HS-27A (cell line): ENCODE results near the gene GTF2F1.
"Not testable (repeated sequence)": the region's sequence is repeated elsewhere in the genome, so short reads cannot be mapped to it uniquely, and the experiment has no call there.

Experiments
- DNase-seq: peaks from one replicate; pipeline ENCODE4 v3.0.0-alpha.2; 2012; ENCODE audit warnings: low read depth, missing footprints

GTF2F1 gene, protein sequence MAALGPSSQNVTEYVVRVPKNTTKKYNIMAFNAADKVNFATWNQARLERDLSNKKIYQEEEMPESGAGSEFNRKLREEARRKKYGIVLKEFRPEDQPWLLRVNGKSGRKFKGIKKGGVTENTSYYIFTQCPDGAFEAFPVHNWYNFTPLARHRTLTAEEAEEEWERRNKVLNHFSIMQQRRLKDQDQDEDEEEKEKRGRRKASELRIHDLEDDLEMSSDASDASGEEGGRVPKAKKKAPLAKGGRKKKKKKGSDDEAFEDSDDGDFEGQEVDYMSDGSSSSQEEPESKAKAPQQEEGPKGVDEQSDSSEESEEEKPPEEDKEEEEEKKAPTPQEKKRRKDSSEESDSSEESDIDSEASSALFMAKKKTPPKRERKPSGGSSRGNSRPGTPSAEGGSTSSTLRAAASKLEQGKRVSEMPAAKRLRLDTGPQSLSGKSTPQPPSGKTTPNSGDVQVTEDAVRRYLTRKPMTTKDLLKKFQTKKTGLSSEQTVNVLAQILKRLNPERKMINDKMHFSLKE

DNA sequence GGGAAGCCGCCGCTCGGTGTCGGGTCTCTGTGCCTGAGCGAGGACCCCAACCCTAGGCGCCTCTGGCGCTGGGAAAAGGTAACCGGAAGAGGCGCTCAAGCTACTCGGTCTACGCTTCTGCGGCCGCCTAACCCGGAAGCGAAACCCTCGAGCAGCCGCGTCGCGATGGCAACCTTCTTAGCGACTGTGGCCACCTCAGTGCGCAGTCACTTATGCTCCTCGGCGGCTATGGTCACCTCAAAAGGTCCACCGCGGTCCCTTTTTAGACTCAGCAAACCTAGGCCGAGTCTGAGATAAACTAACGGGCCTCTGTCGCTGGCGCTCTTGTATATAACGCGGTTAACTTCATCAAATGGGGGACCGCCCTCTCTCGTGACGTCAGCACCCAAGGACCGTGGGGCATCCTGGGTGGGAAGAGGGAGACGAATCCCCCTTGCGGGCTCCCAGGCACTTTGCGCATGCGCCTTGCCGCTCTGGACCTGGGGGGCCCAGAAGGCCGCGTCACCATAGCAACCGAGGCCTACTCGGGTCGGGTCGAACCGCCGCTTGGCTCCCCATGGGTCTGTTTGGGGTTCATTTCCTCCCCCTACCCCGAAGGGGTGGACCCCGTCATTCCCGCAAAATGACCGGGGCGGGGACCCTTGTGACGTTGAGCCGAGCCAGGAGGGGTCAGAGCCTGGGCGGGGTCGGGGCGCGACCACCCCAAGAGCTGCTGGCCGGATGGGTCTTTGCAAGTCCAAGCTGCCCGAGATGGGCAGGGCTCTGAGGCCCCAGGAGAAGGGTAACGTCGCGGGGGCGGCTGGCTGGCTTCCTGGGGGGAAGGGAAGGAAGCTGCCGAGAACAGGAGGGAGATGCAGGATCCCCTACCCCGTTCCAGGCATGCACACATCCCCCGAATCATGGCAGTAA lies at the start of gene GTF2F1:
TSS of gene GTF2F1 (minus strand) at position 91 of the 909 bp plus-strand sequence. CDS start 169 bp downstream, outside the sequence.
- peak; percentile 78 for DNase-seq

DNA sequence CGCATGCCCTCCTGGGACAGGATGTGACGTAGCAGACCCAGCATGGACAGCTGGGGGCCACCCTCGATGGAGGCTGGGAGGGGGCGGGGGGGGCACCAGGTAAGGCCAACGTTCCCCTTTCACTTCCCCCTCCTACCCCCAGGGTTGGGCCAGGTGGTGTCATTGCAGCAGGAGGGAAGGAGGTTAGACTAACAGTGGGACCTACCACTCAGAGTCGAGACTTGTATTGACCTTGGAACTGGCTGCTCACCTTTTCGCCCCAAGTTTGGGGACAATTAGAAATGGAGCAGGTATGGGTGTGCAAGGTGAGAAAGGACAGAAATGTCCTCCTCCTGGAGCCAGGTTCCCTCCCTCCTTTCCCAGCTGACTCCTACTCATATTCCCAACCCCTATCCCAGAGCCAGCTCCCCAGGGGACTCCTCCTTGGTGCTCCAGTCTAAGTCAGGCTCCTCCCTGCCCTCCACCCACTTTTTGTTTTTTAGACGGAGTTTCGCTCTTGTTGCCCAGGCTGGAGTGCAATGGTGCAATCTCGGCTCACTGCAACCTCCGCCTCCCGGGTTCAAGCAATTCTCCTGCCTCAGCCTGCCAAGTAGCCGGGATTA lies 49.2 kb upstream of the GTF2F1 start:
- no peak for DNase-seq

DNA sequence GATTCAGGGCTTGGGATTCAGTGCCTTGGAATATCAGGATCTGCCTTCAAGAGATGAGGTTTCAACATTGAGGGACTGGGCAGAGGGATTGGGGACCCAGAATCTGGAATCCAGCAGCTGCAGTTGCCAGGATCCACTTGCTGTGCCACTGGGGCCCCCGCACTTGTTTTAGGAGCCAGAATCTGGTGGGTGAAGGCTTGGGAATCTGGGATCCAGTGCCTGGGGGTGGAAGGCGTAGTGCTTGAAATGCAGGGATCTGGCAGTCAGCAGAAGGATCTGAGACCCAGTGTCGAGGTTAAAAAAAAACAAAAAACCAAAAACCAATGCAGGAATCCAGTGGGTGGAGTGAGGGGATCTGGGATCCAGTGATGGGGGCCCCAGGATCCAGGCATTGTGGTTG lies 47.9 kb upstream of the GTF2F1 start:
- no peak for DNase-seq

DNA sequence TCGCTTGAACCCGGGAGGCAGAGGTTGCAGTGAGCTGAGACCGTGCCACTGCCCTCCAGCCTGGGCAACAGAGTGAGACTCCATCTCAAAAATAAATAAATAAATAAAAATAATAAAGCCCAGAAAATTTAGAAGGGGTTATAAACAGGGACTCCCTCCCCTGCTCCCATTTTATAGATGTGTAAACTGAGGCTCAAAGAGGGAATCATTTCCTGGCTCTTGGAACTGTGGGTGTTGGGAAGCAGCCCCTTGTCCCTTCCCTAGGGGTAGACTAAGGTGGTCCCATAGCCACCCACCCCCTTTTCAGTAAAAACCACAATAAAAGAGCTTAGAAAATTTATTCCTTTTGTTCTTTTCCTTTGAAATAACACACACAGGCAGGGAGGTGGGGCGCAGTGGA lies 46.8 kb upstream of the GTF2F1 start:
- no peak for DNase-seq

DNA sequence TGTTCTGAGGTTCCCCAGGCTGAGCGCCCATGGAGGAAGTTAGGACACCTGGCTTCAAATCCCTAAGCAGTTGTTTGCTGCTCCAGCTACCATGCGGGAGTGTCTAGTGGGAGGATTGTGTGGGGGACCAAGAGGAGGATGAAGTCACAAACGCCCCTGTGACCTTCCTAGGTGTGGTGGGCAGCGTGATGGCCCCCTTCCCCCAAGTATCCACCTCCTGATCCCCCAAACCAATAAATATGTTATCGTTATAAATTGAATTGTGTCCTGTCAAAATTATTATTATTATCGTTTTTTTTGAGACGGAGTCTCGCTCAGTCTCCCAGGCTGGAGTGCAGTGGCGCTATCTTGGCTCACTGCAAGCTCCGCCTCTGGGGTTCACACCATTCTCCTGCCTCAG lies 40.7 kb upstream of the GTF2F1 start, which contains the start of gene SLC25A41:
TSS of gene SLC25A41 (minus strand) at position 101 of the 400 bp plus-strand sequence. CDS start at position 31, 70 bp downstream.
- no peak for DNase-seq

DNA sequence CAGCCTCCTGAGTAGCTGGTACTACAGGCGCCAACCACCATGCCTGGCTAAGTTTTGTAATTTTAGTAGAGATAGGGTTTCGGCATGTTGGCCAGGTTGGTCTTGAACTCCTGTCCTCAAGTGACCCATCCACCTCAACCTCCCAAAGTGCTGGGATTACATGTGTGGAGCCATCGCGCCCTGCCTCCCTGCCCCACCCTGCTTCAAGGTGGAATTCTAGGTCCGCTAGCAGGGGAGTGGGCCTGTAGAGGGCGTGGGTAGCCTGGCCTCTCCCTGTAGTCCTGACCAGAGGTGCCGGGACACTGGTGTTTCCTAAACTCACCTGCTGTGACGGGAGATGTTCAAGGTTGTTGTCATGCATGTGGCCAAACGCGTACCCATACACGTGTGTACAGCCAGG lies 40.2 kb upstream of the GTF2F1 start:
- DNase-seq, result no peak

DNA sequence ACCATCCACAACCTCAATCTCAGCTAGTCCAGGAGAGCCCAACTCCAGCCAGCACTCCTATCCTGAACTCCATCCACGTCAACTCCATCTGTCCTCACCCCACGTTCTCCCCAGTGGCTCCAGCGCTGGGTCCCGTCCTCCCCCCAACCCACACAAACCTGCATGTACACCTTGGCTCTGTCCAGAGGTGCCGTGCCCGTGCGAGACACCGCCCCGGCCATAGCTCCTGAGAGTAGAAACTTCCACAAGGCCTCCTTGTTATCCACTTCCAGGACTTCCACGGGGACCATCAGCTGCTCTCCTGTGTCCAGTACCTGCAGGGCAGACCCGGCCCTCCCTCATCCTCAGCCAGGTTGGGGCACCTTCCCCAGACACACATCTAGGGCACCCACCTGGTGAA lies 38.9 kb upstream of the GTF2F1 start:
- no peak for DNase-seq

DNA sequence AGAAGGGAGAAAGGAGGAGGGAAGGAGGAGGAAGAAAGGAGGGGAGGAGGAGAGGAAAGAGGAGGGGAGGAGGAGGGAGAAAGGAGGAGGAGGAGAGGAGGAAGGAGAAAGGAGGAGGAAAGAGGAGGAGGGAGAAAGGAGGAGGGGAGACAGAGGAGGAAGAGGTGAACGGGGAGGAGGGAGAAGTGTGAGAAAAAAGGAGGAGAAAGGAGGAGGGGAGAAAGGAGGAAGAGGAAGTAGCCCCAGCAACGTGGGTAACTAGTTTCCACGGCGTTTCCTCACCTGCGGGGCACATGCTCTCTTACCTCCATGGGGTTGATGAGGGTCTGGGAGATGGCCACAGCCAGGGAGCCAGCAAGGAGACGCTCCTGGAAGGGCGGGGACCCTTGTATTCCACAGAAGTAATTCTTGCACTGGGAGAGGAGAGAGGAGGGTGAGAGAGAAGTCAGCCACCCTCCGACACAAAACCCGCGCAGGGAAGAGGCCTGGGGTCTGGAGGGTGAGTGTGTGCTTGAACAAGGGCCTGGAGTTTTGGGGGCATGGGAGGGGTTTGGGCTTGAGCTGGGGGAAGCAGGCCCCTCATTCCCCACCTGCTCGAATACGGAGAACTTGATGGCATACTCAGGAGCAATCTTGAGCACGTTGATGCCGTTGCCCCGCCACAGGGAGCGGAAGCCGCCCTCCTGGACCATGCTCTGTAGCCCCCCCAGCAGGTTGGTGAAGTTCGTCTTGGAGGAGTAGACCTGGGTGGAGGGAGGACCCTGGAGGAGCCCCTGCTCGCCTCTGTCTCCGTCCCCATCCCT lies 36.7 kb upstream of the GTF2F1 start:
- no peak for DNase-seq

DNA sequence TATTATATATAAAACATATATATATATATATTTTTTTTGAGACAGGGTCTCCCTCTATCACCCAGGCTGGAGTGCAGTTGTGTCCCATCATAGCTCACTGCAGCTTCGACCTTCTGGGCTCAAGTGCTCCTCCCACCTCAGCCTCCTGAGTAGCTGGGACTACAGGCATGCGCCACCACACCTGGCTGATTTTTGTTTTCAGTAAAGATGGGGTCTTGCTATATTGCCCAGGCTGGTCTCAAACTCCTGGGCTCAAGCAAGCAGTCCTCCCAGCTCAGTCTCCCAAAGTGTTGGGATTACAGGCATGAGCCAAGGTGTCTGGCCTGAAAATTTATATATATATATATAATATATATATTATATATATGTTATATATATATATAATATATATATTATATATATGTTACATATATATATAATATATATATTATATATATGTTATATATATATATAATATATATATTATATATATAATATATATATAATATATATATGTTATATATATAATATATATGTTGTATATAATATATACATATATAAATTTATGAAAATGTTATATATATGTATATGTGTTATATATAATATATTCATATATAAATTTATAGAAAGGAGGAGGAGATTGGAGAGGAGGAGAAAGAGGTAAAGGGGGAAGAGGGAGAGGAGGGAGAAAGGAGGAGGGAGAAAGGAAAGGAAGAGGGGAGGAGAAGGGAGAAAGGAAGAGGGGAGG lies 35.9 kb upstream of the GTF2F1 start:
- not testable (repeated sequence) for DNase-seq

DNA sequence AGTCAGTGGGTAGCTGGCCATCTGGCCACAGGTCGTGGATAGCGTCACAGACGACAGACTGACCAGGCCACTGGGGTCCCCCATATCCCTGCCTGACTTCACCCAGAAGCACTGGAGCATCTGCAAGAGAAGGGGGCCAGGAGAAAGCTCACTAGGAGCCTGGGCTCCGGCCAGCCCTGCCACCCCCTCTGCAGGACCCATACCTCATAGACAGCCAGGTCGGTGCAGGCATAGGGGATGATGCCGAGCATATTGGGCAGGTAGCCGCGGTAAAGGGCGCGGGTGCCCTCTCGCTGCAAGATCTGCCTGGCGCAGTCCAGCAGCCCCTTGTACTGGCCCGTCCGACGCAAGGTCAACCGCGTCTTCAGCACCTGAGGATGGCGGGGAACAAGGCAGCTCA lies 34.2 kb upstream of the GTF2F1 start:
- DNase-seq, result no peak

DNA sequence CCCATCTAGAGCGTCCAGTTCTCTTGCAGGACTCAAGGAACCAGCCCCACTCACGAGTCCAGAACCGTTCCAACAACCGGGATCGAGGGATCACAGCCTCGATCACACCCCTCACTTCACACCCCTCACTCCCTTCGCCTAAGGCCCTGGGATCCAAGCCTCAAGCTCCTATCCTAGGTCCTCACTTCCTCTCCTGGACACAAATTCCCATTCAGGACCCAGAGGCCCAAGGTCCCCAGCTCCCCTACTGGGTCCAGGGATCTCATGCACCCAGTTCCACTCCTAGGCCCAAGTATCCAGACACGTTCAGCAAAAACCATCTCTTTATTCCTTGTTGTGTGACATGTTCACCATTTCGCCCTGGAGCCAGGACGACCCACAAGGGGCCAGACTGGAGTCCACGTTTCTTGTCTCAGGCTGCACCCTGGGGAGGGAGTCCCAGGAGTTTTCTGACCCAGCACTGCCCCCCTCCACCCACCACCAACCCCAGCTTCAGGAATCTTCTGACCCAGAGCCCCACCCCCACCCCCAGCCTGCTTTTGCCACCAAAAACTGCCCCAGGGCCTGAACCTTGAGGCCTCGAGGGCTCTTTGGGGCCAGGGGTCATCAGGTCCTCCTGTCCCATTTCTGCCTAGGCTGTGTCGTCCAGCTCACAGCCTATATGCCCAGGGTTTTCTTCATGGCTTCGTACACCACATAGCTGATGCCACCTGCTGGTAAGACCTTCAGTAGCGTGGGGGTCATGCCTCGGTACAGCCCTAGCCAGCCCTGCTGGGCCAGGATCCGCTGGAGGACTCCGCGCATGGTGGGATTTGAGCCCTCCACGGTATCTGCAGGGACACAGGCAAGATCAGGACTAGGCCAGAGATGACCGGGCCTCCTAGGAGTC lies 33.0 kb upstream of the GTF2F1 start:
- no peak for DNase-seq

DNA sequence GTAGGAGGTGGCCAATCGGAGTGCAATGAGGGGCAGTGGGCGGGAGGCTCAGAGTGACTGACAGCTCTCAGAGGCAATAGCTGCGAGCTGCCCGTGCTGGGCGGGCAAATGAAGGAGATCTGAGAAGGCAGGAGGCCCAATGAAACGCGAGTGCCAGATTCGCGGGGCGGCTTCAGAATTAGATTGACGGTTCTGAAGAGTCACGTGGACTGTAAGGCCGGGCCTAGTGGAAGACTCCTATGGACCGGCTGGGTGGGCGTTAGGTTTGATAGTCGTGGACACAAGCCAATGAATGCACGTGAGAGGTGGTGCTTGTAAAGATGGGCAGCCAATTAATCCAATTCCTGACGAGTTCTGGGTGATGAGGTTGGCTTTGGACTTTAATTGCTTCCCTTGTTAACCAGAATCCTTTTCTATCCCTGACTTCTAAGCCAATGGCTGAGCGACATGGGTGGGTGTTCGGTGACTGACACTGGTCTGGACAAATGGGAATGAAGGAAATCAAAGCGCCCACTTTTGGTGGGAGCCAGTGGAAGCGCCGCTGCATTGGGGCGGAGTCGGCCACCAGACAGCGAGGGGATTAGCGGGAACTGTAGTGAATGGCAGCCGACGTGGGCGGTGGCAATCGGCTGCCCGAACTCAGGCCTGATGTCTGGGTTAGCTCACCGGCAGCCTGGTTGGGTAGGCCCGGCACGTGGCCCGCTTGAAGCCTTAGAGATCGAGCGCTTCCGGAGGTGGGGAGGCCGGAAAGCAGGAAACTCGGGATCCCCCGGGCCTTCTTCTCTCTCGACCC lies 32.2 kb upstream of the GTF2F1 start:
- DNase-seq, result peak; percentile 99

DNA sequence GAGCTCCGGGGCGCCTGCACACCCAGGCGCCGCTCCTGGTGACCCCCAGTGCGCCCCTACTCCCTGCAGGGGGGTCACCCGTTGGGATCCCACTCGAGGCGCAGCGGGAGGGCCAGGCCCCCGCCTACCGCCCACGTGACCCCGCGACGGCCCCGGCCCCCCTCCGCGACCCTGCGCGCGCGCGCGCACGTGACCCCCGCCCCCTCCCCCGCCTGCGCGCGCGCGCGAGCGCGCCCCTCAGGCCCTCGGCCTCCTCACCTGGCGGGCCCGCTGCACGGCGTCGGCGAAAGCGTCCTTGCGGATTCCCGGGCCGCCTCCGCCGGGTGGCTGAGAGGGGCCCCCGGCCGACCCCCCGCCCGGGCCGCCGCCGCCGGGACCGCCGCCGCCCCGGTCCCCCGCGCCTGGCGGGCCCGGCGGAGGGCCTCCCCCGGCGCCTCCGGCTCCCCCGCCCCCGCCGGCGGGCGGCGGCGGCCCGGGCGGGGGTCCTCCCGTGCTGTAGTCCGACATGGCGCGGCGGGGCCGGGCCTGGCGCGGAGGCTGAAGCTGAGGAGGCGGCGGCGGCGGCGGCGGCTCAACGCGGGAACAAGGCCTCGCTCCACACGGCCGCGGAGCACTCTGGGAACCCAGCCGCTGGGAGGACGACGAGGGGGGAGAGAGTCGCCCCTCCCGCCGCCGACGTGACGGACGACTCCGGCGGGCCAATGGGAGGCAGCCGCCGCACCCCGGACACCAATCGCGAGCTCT lies 31.4 kb upstream of the GTF2F1 start, which contains the start of gene KHSRP:
TSS of gene KHSRP (minus strand) at position 617 of the 744 bp plus-strand sequence. CDS start at position 507, 110 bp downstream.
- no peak for DNase-seq

DNA sequence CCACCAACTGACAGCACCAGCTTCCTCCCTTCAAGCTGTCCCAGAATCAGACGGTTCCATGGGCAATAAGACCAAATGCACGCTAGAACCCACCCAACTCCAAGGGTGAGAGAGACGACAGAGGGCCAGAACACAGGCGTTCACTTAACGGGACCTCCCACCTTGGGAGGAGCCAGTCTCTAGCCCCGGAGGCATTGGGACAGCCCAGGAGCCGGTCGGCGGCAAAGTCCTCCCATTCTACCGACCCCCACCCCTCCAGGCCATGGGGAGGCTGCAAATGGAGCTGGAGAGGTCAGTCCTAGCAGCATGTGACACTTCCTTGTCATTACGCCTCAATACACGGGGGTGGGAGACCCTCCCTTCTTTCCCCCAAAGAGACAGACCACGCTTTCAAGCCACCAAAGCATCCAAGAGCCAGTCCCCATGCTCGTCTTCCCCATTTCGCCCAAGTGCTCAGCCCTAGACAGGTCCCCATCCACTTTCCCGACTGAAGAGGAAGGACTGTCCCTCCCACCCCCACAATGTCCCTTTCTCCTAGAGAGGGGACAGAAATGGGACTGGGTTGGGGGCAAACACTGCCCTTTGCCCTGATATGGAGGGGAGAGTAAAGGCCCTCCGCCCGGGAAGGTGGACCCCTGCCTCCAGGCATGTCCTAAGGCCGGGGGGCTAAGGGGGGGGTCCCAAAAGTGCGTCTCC lies 30.7 kb upstream of the GTF2F1 start:
- no peak for DNase-seq

DNA sequence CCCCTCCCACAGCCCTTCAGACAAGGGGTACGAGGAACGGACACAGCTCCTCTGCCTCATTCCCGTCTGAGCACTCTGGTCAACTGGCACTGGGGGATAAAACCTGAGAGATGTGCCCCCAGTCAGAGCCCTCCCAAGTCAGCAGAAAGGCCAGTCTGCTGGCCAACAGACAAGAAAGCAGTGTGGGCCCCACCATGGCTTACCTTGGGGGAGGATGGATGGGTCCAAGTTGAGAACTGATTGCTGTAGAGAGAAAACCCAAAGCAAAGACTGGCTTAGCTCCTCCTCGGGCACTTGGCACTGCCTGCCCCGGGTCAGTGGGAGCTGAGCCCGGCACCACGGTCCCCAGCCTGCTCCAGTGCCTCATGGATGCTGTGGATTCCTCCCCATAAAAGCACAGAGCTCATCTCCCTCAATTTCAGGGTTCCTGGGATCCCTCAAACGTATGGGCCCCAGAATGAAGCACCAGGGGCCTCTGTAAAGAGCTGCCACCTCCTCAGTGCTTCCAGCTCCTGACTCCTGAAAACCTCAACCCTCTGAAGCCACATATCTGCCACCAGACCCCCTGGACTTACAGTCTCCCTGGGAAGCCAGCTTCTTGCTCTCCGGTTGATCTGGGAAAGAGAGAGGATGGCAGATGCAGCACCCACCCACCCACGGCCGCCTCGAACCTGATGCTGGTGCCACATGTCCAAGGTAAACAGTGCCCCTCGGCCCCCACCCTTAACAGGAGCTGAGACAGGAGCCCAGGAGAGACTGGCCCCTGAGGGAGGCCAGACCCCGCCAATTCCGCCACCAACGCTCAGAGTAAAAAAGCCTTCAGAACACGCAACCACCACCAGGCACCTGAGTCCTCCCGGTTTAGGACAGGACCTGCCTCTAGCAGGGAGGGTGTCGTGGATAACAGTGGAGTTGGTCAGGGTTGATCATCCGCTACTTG lies 28.4 kb upstream of the GTF2F1 start:
- no peak for DNase-seq

DNA sequence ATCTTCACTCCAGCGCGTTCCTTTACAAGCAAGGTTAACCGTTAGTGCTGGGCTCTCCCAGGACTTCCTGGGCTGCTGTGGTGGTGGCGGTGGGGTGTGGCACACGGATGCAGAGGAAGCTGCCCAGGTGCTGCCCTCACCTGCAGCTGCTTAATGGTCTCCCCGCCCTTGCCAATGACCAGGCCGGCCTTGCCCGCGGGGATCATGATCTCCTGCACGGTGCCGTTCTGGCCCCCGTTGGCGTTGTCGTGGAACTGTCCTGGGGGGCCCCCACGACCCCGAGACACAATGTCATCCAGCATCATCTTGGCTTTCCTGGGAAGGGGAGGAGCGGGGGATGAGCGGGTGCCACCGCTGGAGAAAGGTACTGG lies 25.6 kb upstream of the GTF2F1 start:
- DNase-seq, result no peak
